GM21360 (cell line): Measurements from ENCODE around the gene BTBD9.

Source experiments
- ATAC-seq: cut with Tn5 transposase; IDR thresholded peaks from one replicate; pipeline ENCODE4 v1.9.1; 2021; ENCODE audit warnings: mild to moderate bottlenecking, moderate library complexity; ENCODE audit not compliant: unreplicated experiment

Gene BTBD9

DNA sequence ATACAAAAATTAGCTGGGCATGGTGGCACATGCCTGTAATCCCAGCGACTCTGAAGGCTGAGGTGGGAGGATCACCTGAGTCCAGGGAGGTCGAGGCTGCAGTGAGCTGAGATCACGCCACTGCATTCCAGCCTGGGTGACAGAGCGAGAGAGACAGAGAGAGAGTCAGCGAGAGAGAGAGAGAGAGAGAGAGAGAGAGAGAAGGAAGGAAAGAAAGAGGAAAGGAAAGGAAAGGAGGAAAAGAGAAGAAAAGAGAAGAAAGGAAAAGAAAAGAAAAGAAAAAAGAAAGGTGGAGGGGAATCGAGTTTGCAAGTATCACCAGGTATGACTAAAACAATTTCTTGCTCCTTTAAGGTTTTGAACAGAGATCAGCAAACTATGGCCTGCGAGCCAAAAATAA, 152.3 kb downstream of the BTBD9 start:
- no peak for ATAC-seq

DNA sequence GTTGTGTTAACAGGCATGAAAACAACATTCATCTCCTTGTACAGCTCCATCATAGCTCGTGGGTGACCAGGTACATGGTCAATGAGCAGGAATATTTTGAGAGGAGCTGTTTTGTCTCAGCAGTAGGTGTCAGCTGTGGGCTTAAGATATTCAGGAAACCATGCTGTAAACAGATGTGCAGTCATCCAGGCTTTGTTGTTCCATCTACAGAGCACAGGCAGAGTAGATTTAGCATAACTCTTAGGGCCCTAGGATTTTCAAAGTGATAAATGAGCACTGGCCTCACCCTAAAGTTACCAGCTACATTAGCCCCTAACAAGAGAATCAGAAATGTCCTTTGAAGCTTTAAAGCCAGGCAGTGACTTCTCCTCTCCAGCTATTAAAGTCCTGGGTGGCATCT, 154.2 kb downstream of the BTBD9 start:
- ATAC-seq: no peak

DNA sequence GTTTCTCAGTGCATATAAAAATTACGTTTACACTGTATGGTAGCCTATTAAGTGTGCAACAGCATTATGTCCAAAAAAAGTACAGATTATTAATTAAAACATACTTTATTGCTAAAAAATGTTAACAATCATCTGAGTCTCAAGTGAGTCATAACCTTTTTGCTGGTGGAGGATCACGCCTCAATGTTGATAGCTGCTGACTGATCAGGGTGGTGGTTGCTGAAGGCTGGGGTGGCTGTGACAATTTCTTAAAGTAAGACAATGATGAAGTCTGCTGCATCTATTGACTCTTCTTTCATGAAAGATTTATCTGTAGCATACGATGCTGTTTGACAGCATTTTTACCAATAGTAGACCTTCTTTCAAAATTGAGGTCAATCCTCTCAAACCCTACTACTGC, 155.1 kb downstream of the BTBD9 start:
- ATAC-seq: no peak

DNA sequence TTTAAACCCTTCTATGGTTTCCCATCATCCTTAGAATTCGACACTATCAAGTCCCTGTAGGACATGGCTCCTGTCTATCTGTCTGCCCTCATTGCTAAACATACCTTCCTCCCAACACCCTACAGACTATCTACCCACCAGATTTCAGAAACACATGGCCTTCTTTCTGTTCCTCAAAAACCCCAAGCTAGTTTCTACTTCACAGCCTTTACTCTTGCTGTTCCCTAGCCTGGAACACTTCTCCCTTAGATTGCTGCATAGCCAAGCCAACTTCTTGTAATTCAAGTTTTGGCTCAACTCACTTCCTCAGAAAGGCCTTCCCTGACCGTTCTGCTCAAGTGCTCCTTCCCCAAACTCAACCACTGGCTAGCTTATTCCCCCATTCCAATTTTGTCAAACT, 156.2 kb downstream of the BTBD9 start:
- ATAC-seq: peak; percentile 64

DNA sequence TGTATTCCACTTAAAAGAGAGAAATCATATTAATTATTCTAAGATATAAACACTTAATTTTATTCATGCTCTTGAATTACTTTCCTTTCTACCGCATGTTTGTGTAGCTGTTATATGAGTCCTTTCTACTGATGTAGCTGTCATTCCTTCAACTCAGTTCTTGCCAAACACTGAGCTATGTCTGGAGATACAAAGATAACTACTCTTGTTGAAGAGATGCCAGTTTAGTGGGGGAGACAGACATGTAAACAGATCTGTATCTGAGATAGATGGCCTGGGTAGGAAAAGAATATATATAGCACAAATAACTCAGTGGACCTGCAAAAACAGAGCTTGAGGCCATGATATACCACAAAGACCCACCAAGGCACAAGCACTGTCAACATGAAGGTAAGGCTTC, 157.3 kb downstream of the BTBD9 start:
- no peak for ATAC-seq

DNA sequence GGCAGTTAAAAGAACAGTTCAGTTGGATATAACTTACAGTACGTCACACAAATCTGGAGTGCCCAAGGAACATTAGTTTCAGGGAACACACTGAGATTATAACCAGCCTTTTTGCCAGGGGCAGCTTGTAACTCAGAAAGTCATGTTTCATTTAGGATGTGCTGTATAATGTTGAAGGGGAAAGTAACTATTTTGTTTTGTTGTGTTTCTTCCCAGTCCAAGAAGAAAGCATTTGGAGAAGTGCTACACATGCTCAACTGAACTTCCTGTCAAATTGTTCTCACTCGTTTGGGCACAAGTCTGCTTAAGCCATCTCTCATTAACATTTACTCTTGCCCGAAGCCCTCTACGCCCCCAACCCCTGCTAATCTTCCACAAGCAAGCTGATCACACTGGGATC, 157.9 kb downstream of the BTBD9 start:
- ATAC-seq: no peak

DNA sequence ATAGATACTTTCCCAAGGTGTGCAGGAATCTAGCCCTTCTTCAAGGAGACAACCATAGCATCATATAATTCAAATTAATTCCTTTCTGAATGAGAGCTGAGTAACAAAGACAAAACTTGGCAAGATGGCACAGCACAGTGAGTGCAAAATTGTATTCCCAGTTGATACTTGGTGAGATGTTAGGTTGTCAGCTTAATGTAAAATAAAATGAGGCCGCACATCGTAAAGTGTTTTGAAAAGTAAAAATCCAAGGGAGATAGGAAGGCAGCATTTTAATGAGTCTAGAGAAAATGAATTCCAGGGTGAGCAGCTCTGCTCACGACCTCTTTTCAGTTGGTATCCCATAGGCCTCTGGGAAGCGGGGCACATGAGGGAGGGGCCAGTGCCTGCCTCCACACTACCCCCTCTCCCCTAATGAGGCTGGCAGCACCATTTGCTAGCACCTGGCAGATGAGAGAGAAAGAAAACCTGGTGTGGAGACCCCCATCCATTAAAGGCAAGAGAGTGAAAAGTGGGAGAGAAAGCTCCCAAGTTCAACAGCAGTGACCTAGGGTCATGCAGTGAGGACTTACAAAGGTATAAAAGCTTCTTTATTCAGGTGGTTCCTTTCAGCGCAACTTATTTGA, 158.4 kb downstream of the BTBD9 start:
- no peak for ATAC-seq

DNA sequence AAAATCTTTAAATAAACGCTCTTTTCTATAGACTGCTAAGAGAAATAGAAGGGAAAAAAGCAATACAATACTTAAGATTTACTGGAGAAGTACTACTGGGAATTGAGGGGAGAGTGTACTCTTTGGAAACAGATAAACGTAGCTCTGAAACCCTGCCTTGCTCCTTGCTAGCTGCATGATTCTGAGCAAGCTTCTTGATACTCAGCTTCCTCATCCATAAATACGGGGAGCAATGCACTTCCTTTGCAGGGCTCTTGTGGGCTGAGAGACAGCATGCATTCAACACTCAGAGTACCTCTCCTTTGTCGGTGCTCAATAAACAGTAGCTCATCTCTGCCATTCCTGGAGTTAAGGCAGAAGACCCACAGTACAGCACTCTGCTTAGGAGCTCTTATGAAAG, 159.7 kb downstream of the BTBD9 start:
- ATAC-seq: no peak

DNA sequence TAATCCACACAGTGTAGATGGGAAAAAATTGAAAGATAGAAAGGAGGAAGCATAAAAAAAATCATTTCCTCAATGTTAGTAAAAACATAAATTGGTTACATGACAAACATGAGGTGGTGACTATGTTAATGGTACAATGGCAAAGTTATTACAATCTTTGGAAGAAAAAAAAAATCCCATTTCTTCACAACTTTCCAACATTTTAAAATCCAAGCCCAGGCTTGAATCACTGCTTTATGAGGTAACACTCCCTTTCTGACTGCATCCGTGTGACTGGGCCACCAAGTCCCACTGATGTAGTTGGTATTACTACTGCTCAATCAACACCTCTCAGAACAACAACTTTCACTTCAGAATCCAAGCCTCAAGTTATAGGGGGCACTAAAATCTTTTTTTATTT, 160.4 kb downstream of the BTBD9 start:
- no peak for ATAC-seq

DNA sequence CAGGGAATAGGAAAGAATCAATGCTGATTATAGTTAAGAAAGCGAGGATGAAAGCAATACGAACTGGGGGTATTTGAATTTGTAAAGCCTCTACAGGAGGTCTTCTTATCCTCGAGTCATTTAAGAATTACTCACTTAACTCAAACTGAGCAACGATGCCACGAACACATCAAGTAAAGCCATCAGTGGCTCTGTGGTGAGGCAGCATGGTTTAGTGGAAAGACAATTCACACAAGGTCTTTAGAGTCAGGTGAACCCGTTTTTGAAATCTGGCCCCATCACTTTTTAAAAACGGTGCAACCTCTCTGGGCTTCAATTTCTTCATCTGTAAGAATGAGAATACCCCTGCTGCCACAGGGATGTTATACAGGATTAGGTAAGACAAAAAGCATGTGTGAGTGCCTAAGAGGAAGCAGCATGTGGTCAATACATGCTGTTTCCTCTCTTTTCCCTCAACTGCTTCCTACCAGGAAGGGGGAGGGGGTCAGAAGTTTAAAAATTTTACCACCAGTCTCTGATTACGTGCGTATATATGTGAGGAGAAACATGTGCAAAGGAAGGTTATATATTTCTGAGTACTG, 162.0 kb downstream of the BTBD9 start:
- no peak for ATAC-seq

DNA sequence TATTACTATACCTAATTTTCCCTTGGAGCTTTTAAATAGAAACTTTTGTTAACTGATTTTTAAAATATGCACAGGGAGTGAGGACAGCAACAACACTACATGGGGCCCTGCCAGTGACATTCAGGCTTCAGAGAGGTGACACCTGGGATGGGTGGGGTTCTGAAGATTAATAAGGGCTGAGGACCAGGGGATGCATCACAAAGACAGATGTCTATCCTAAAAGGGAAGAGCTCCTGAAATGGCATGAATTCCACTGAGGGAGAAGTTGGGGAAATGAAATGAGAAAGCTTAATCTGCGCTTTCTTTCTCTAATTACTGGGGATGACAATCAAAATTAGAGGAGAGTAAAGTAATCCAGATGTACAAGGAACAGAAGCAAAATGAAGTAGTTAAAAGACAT, 162.8 kb downstream of the BTBD9 start:
- ATAC-seq: no peak

DNA sequence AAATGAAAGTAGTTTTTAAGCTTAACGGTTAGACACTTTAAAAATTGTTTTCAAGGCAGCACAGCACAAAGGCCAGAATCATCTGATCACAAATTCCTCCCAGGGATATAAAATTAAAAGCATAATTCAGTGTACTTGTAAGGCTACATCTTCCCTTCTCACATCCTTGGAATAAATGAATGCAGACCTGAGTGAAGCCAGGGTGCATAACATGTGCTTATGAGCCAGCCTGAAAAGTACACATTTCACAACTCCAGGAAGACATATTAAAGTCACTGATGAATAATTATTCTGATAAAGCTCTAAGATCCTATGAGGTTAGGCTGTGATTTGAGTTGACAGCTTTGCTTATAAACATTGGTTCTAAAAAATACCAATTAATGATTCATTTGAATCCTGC, 163.6 kb downstream of the BTBD9 start:
- ATAC-seq: no peak

DNA sequence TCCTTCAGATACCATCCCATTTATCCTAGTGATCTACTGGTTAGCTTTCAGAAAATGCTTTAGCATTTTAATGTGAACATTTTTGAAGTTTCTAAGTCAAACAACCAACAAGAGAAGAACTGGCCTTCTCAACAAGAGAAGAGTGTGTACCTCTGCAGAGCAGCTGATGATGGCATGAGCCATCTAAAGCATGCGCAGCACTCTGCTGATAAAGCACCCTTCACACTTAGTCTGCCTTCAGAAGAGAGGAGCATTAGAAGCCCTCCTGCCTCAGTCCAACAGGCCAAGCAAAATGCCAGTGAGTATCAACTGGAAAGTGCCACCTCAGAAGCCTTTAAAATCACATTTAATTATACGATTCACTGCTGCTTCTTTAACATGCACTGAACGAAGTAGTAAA, 169.2 kb downstream of the BTBD9 start:
- ATAC-seq: no peak

DNA sequence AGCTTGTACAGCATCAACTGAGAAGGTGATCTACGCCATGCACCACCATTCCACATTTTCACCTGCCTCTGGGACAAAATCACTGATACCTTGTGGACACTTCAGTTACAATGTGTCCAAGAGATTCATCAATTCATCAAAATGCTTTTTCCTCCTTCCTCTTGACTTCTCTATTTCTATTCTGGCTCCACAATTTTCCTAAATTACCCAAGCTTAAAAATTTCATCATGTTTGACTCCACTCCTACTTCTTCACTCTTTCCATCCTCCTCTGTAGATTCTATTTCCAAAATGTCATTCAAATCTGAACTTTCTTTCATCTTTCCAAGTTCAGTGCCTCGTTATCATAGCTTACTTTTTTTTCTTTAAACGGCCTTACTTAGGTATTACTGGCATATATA, 172.2 kb downstream of the BTBD9 start:
- no peak for ATAC-seq

DNA sequence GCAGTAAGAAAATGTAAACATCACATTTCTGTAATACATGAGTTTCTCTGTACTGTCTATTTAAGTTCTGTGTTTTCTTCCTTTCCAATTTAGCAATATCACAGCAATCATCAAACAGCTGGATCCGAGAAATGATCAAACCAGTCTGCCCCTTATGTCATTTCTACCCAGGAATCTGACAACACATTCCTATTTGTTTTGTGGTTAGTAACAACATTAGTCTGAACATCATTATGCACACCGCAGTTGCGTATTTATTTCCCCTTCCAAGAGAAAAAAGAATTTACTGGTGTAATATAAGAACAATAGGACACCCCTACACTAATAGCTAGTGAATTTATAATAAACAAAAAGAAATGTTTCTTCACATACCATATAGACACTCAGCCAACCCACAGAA, 179.5 kb downstream of the BTBD9 start:
- no peak for ATAC-seq

DNA sequence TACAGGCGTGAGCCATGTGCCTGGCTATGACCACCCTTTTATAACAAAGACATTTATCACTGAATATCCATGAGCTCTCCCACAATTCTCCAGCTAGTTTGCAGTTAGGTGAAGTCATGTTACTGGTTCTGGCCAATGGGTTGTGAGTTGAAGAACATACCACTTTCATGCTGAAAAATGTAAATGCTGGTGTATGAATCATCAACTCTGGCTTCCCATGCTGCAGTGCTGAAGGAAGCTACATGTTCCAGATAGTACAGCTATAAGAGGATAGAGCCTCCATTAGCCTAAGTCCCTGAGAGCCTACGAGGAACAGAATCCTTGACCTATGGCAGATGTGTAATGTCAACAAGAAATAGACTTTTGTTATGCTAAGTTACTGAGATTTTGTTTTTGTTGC, 180.4 kb downstream of the BTBD9 start:
- no peak for ATAC-seq

DNA sequence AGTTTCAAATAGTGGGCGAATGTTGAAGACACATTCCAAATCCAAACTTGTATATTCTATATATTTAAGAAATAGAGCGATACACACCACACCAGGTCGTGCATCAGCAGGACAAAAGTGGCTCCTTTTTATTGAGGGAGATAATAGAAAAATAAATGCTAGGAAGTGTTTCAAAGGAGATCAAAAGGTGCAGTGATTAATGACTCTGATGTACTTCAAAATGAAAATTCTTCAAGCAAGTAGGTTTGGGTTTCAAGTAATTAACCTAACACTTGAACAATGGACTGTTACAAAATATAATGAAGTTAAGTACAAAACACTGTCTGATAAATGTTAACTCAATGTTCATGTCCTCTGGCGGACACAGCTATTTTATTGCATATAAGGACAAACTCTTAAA, 185.9 kb downstream of the BTBD9 start:
- ATAC-seq: no peak

DNA sequence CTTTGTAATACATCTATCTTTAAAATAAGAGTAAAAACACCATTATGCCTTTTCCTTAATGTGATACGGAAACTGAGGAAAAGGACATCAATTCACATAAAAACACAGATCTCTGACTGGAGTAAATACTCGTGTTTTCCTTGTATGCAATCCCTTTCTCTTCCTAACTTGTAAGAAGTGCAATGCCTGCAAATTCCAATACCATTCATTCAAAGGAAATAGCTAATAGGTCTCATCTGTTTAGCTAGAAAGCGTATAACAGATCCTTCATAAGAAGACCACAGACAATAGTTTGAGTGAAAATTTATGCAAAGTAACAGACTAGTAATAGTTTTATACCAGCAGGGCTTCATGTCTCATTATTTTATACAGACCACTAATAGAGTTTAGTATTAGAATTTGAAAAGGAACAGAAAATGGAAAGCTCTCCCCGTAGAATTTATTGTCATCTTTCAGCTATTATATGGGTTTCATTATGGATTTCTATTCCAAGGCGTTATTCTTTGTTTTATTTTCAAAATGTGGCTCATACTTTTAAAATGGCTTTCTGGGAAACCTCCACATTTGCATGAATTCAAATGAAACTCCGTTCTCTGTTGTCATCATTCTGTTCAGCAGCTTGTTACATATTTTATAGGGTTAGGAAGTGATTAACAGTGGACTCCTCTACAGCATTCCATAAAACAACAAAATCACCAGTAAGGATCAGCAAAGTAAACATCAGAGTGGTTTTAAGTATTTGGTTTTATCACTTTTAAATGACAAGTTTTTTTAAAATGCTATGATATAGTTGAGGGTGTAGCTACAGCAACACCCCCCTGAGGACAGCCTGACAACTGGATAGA, 186.7 kb downstream of the BTBD9 start:
- no peak for ATAC-seq

DNA sequence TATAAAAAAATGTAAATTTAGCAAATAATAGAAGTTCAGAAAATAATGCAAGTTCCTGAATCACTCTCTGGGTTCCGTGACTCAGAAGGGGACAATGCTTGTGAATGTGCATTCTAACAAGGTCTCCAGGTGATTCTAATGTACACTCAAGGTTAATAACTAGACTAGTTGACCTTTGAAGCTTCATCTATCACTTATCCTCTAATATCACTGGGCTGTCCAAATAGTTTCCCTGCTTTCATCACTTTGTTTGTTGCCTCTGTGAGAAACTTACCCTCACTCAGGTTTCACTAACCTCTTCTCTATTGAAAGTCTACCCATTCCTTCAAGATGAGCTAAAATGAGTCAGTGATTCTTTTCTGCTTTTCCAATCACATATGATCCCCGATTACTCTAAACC, 189.0 kb downstream of the BTBD9 start:
- no peak for ATAC-seq

DNA sequence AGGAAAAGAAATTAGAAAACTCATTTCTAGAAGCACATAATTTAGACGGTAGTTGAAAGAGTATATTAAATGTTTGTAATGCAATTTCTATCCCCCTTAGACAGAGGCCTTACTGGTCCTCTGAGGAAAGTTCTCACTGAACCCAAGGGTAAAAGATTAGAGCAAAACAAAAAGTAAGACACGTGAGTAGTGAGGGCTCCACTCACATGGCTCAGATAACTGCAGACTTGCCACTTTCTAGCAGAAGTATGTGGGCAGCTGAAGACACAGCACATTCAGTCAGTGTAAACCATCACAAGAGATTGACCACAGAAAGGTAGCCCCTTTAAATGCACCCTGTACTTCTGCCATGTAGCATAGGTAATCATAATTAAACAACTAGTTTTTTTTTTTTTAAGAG, 193.8 kb downstream of the BTBD9 start:
- no peak for ATAC-seq

DNA sequence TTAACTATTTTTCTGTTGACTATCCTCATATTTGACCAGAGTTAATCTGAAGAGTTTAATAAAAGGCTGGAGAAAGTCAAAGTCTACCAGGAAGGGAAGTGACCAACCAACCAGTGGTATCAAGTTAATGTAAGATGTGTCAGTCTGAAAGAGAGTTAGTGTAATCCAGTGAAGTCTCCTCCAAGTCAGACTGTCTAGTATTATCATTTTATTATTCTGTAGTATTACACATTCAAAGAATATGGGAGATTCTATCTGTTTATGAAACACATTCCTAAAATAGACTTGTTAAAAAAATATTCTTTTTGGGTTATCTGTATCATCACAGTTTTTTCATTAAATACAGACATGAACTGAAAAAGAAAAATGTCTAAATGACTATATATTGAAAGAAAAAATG, 194.4 kb downstream of the BTBD9 start:
- ATAC-seq: no peak

DNA sequence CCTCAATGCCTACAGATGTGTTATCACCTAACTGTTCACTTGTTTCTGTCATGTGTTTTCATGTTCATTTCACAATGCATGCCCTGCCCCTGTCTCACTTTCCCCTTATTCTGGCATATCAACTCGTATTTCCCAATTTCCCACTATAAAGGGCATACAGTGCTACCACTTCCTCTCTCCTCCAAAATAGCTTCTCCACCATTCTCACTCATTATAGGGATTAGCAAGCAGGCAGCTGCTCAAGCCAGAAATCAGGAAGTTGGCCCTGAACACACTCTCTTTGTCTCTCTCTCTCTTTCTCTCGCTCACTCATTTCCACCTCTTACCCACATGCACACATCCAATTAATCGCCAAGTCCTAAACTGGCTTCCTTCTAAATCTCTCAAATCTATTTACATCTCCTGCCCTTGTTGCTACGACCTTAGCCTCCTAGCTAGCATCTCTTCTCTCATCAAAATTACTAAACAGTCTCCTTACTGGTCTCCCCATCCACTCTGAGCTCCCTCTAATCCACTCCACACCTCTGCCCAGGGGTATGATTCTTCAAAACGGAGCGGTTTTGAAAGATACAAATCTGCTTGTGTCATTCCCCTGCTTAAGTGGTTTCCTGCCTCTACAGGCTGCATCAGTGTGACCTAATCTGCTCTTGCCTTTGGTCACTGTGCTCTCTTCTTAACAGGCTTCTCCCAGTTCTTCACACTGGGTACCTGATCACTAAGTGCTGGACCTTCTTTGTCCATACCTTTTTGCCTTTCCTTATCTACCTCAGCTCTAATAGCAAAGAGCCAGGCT, 196.2 kb downstream of the BTBD9 start:
- no peak for ATAC-seq
